SK-N-SH treated with all-trans-retinoic acid at 6 μM for 48 hours (cell line): ENCODE data around the gene NADK2.

ENCODE experiments used
- ATAC-seq: fragments of 200-7000 bp; cut with Tn5 transposase; 3 replicates; pipeline ENCODE4 v1.9.1; 2020; ENCODE audit warnings: mild to moderate bottlenecking, moderate library complexity
- ARNTL ChIP-seq: fragments of 450-650 bp; formaldehyde crosslinking; IDR thresholded peaks from 2 replicates; pipeline ENCODE4 v1.5.0; 2020; ENCODE audit warnings: low read depth, mild to moderate bottlenecking, moderate library complexity, borderline replicate concordance
- BACH2 ChIP-seq: fragments of 250-450 bp; sonication (Bioruptor Pico); IDR thresholded peaks from 2 replicates; pipeline ENCODE4 v1.9.0; 2021; ENCODE audit warnings: mild to moderate bottlenecking, borderline replicate concordance
- CREB5 ChIP-seq: fragments of 250-450 bp; sonication (Bioruptor Pico); IDR thresholded peaks from 2 replicates; pipeline ENCODE4 v1.5.1; 2020; ENCODE audit warnings: low read depth, mild to moderate bottlenecking, moderate library complexity
- CSDC2 ChIP-seq: fragments of 250-450 bp; sonication (Bioruptor Pico); IDR thresholded peaks from 2 replicates; pipeline ENCODE4 v1.5.0; 2020; ENCODE audit warnings: mild to moderate bottlenecking, moderate library complexity
- CSRNP3 ChIP-seq: fragments of 250-450 bp; sonication (Bioruptor Pico); IDR thresholded peaks from 2 replicates; pipeline ENCODE4 v1.5.1; 2021; ENCODE audit warnings: mild to moderate bottlenecking, moderate library complexity
- ESRRG ChIP-seq: fragments of 250-450 bp; sonication (Bioruptor Pico); IDR thresholded peaks from 2 replicates; pipeline ENCODE4 v1.6.1; 2021; ENCODE audit warnings: mild to moderate bottlenecking
- ISL1 ChIP-seq: fragments of 250-450 bp; sonication (Bioruptor Pico); IDR thresholded peaks from 2 replicates; pipeline ENCODE4 v2.1.2; 2022; ENCODE audit warnings: mild to moderate bottlenecking, moderate library complexity
- OSR1 ChIP-seq: fragments of 250-450 bp; sonication (Bioruptor Pico); IDR thresholded peaks from 2 replicates; pipeline ENCODE4 v1.8.0; 2022; ENCODE audit warnings: moderate library complexity, mild to moderate bottlenecking, inconsistent platforms
- PATZ1 ChIP-seq: fragments of 250-450 bp; sonication (Bioruptor Pico); IDR thresholded peaks from 2 replicates; pipeline ENCODE4 v1.8.0; 2020; ENCODE audit warnings: mild to moderate bottlenecking, moderate library complexity, borderline replicate concordance
- POU6F1 ChIP-seq: fragments of 250-450 bp; sonication (Bioruptor Pico); IDR thresholded peaks from 2 replicates; pipeline ENCODE4 v1.8.0; 2021; ENCODE audit warnings: low read depth, mild to moderate bottlenecking, moderate library complexity, borderline replicate concordance
- RARB ChIP-seq: fragments of 250-450 bp; sonication (Bioruptor Pico); IDR thresholded peaks from 2 replicates; pipeline ENCODE4 v1.8.0; 2021; ENCODE audit warnings: mild to moderate bottlenecking, moderate library complexity
- SNAI2 ChIP-seq: fragments of 250-450 bp; sonication (Bioruptor Pico); IDR thresholded peaks from 2 replicates; pipeline ENCODE4 v1.5.0; 2020; ENCODE audit warnings: mild to moderate bottlenecking, moderate library complexity
- TCF4 ChIP-seq: fragments of 250-450 bp; sonication (Bioruptor Pico); IDR thresholded peaks from 2 replicates; pipeline ENCODE4 v1.8.0; 2021; ENCODE audit warnings: mild to moderate bottlenecking, moderate library complexity, borderline replicate concordance
- TOX ChIP-seq: fragments of 250-450 bp; sonication (Bioruptor Pico); IDR thresholded peaks from 2 replicates; pipeline ENCODE4 v1.8.0; 2021; ENCODE audit warnings: mild to moderate bottlenecking, moderate library complexity, borderline replicate concordance
- TSHZ2 ChIP-seq: fragments of 250-450 bp; sonication (Bioruptor Pico); IDR thresholded peaks from 2 replicates; pipeline ENCODE4 v1.5.0; 2020; ENCODE audit warnings: mild to moderate bottlenecking, moderate library complexity
- ZC3H10 ChIP-seq: fragments of 250-450 bp; sonication (Bioruptor Pico); IDR thresholded peaks from 2 replicates; pipeline ENCODE4 v1.5.1; 2021; ENCODE audit warnings: mild to moderate bottlenecking, moderate library complexity
- ZFP3 ChIP-seq: fragments of 250-450 bp; sonication (Bioruptor Pico); IDR thresholded peaks from 2 replicates; pipeline ENCODE4 v1.5.0; 2020; ENCODE audit warnings: mild to moderate bottlenecking, moderate library complexity
- ZFP30 ChIP-seq: fragments of 450-650 bp; formaldehyde crosslinking; IDR thresholded peaks from 2 replicates; pipeline ENCODE4 v1.5.0; 2022; ENCODE audit warnings: mild to moderate bottlenecking, moderate library complexity
- ZNF565 ChIP-seq: fragments of 450-650 bp; formaldehyde crosslinking; conservative IDR thresholded peaks from 2 replicates; pipeline ENCODE4 v1.5.0; 2020; ENCODE audit warnings: low read depth, mild to moderate bottlenecking, moderate library complexity
- ZNF70 ChIP-seq: fragments of 450-650 bp; formaldehyde crosslinking; IDR thresholded peaks from 2 replicates; pipeline ENCODE4 v1.5.0; 2020; ENCODE audit warnings: mild to moderate bottlenecking, moderate library complexity
- ZNF8 ChIP-seq: fragments of 450-650 bp; formaldehyde crosslinking; IDR thresholded peaks from 2 replicates; pipeline ENCODE4 v1.5.0; 2020; ENCODE audit warnings: mild to moderate bottlenecking, moderate library complexity

Gene NADK2

GRCh38 chr5:36242534-36243485 is 1.1 kb upstream of the NADK2 start:
- ATAC-seq = no peak

GRCh38 chr5:36240779-36241630 is 720 bp downstream of the NADK2 start:
- peak; percentile 76 for ATAC-seq
- TF ChIP-seq ZNF565 (no peak), TCF4 (no peak), CSRNP3 (CRISPR knock-in tag) (no peak), TOX (no peak)

More at GRCh38 chr5:36242534-36243485, 1.1 kb upstream of the NADK2 start:
- TF ChIP-seq ZNF565 (no peak), CSDC2 (CRISPR knock-in tag) (no peak), PATZ1 (CRISPR knock-in tag) (no peak), RARB (CRISPR knock-in tag) (no peak), ARNTL (CRISPR knock-in tag) (no peak), TCF4 (no peak), ISL1 (CRISPR knock-in tag) (no peak), ESRRG (no peak), ZNF8 (no peak), ZC3H10 (CRISPR knock-in tag) (no peak), OSR1 (CRISPR knock-in tag) (no peak), TOX (no peak)

- ATAC-seq = no peak
- TF ChIP-seq CSDC2 (CRISPR knock-in tag) (no peak), OSR1 (CRISPR knock-in tag) (no peak), TCF4 (no peak), ZC3H10 (CRISPR knock-in tag) (no peak), CREB5 (CRISPR knock-in tag) (no peak), POU6F1 (CRISPR knock-in tag) (no peak), PATZ1 (CRISPR knock-in tag) (no peak), SNAI2 (no peak), ESRRG (no peak), ZFP30 (CRISPR knock-in tag) (no peak), ZFP3 (CRISPR knock-in tag) (no peak), TSHZ2 (no peak), CSRNP3 (CRISPR knock-in tag) (no peak), BACH2 (CRISPR knock-in tag) (no peak), ZNF70 (CRISPR knock-in tag) (no peak)
These were observed 2.1 kb downstream of the NADK2 start for GRCh38 chr5:36239370-36240293.
